HG02973 (cell line): ENCODE data around the gene ARL6IP5.

Experiments
- ATAC-seq: cut with Tn5 transposase; IDR thresholded peaks from one replicate; pipeline ENCODE4 v1.9.1; 2021; ENCODE audit warnings: moderate library complexity; ENCODE audit not compliant: unreplicated experiment

ARL6IP5 gene

DNA sequence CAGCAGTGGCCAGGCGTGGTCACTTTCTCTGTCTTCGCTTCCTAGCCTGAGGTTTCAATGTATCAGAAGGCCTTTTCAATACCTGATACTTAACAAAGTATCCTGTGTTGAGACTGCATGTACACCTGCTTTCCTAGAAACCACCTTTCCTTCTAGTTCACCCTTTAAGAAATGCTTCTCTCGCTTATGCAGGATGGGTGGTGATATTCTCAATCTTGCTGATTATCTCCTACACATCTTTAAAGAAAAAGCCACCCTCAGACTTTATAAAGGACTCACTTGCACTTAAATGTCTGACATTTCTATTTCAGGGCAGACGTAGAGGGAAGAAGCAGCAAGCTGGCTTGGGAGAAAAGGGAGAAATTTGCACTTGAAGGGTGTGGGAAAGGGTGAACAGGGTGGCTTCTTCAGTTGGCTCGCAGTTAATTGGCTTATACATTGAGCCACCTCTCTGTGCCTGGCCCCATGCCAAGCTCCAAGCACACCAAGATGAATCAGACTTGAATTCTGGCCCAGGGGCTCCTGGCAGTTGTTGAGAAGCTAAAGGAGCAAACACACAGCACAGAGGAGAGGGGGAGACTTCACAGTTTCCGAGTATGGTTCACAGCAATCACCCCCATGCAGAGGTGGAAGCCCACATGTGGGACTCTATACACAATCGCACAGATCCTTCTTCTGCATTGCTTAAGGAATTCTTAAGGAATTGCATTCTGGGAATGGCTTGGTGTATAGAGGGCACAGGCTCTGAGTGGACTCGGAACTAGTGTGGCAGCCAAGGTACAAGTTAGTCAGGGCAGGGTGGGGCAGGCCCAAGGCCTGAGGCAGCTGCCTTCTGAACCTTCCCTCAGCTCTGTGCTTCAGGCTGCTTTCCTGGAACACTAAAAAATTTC lies 1.3 kb downstream of the ARL6IP5 start:
- ATAC-seq, result no peak

DNA sequence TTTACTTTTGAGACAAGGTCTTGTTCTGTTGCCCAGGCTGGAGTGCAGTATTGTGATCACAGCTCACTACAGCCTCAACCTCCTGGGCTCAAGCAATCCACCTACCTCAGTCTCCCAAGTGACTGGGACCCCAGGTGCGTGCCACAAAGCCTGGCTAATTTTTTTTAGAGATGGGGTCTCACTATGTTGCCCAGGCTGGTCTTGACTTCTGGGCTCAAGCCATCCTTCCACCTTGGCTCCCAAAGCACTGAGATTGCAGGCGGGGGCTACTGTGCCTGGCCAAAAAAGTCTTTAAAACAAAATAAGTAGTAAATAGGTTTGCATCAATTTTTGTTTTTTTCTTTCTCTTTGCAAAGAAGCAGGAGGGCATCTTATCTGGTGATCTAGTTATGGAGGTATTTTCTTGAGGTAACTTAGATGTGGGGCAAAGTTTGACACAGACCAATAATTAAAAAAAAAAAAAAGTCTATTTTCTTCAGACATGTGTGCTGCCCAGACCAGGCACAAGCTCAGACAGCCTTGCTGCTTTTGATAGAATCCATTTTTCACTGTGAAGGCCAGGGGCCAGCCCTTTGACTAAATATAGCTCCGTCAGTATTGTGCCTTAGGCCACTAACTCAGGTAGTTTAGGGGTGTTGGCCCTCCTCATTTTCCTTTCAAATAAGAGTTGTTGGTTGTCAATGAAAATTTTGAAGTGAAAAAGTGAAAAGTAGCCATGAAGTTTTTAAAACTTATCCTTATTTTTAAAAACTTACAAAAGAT lies 2.5 kb downstream of the ARL6IP5 start:
- no peak for ATAC-seq

DNA sequence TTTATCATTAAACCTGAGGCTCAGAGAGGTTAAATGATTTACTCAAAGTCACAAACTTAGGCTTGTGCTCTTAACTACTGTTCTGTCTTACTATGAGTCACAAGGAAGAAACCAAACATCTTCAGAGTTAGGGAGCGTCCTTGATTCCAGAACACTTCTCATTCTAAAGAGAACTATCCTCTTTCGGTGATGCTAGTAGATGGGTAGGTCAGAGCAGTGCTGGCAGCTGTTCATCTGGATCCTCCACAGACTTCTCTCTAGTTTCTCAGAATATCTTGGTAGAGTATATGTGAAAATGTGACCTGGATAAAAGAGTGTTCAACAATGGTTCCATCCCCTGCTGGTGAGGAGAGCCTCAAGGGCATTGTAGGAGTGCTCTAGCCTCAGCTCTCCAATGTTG lies 3.3 kb downstream of the ARL6IP5 start:
- ATAC-seq, result peak; percentile 29

DNA sequence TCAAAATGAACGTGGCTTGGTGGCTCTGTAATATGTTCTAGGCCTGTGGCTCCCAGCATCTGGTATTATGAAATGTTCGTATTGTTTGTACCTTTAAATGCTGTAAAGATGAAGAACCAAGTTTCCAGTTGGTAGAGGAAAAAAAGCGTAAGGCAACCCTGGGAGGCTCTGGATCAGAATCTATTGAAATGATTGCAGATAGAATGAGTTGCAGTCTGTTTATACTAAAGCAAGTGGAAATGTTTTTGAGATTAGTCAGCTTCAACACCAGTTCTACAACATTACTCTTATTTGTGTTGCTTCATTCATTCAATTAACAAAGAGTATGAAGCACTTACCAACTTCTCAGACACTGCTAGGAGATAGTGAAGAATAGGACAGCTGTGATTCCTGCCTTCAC lies 5.3 kb downstream of the ARL6IP5 start:
- ATAC-seq, result no peak

DNA sequence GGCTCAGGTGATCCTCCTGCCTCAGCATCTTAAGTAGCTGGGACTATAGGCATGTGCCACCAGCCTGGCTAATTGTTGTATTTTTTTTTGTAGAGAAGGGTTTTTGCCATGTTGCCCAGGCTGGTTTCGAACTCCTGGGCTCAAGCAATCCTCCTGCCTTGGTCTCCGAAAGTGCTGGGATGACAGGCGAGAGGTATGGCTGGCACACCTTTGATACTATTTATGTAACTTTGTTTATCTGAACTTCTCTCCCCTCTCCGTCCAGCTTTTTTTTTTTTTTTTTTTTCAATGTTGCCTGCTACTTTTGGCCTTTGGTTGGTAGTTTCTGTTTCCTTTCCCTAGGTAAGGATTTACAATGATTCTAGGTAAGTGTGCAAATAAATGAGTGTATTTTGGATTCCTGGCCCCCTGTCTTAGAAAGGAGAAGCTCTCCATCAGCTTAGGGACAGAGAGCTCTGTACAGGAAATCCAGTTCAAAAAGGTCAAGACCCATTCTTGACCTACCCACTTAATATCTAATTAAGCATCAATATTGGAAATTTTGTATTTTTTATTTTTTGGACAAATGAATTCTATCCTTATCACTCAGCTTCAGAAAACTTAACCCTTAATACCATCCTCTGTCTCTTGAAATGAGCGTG lies 6.8 kb downstream of the ARL6IP5 start:
- ATAC-seq, result no peak

DNA sequence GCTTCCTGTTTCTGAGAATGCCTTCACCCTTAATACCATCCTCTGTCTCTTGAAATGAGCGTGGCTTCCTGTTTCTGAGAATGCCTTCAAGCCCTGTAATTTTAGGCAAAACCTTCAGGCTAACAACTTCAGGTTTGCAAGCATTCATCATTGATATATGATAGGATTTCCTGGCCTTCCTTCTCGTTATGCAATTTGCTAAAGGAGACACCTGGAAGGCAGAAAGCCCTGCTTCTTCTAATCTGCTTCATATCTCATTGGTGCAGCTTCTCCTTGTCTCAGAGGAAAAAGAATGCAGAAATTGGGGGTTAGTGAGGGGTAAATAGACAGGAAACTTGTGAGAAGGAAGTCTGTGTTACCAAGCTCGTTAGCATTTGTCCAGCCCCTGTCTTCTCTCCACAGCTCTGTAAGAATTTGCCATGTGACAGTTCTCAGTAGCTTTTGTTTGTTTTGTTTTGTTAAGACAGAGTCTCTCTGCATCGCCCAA lies 7.3 kb downstream of the ARL6IP5 start:
- ATAC-seq, result peak; percentile 76

DNA sequence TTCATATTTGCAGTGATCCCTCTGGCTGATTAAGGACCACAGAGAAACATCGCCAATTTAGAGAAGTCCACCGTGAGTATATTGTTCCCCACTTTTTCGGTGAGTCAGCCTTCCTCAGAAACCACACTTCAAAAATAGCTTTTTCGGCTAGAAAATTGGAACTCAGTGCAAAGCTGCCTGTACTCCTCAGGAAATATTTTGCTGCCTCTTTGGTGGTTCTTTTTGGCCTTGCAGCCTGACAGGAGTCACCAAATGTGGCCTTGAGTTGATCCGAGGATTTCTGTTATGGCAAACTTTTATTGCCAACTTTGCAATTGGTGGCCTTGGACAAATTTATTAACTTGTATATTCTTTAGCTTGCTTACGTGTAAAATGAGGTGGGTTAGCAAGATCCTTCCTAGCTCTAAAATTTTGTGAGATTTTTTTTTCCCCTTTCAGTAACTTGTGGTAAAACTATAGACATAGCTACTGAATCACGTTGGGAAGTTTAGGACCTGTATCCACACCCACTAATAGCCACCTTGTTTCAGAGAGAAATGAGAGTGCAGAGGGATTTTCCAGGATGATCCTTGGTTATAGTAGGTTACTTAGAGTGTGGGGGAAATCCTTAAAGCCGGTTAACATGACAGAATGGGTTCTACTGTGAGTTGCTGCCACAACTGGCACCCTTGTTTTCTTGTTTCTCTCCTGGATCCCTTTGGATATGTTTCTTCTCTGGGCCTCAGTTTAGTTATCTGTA lies 9.9 kb downstream of the ARL6IP5 start:
- ATAC-seq, result no peak

DNA sequence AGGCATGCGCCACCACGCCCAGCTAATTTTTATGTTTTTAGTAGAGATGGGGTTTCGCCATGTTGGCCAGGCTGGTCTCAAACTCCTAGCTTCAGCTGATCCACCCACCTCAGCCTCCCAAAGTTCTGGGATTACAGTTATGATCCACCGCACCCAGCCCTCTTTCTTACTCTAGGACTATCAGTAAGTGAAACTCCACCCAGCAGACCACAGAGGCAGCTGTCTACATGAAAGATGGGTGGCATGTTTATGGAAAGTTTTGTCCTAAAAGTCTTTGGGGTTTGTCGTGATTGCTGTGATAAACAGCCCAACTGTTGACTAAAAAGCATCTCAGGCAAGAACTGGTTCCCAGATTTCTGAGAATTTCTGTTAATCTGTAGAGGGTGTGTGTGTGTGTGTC lies 10.9 kb downstream of the ARL6IP5 start:
- ATAC-seq, result no peak

DNA sequence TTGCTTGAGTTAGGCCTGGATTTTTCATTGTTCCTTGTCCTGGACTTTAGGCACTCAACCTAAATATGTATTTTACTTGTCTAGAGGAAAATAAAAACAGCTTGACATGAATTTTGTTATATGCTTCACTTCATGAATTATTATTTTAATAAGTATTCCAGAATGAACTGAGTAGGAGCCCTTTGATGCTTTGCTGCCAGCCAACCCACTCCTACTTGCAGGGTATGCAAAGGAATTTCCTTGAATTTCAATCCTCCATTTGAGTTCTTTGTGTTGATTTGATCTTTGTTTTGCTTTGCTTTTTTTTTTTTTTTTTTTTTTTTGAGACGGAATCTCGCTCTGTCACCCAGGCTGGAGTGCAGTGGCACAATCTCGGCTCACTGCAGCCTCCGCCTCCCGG lies 11.6 kb downstream of the ARL6IP5 start:
- no peak for ATAC-seq

DNA sequence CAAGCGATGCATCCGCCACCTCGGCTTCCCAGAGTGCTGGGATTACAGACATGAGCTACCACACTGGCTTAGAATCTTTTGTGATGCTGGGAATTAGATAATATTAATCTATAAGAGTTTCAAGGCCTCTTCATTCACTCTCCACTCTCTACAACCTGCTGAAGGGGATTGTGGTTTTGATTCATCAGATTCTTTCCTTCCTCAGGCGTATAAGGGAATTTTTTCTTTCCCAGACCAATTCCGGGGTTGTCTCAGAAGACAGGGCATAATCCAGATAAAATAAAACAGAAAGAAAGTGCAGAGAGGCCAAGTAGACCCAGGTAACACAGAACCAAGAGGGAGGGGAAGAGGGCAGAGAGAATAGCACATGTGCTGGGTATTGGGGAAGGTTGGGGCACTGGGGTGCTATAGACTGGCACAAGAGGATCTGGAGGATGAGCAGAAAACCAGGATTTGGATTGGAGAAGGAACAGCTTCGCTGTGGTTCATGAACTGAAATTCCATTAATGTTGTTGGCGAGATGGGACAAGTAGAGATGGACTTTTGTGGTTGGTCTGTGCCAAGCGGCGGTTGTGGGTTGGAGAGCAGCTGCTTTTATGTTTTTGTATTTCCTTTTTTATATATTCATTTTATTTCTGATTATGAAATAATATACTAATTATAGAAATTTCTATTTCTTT lies 12.8 kb downstream of the ARL6IP5 start:
- ATAC-seq, result no peak

DNA sequence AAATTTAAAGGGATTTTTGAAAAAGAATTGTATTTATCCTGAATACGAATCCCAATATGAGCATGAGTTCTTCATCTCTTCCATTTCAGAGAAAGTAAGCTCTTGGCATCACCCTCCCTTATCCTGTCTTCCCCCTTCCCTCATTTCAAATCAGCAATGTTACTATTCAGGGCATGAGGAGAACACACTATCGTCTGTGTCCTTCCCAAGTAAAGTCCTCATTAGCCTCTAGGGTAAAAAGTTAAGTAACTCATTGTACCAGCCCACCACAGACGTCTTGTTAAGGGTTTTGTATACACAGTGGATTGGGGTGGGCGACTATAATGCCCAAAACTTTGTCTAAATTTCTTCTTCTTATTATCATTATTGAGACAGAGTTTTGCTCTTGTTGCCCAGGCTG lies 14.8 kb downstream of the ARL6IP5 start:
- no peak for ATAC-seq

DNA sequence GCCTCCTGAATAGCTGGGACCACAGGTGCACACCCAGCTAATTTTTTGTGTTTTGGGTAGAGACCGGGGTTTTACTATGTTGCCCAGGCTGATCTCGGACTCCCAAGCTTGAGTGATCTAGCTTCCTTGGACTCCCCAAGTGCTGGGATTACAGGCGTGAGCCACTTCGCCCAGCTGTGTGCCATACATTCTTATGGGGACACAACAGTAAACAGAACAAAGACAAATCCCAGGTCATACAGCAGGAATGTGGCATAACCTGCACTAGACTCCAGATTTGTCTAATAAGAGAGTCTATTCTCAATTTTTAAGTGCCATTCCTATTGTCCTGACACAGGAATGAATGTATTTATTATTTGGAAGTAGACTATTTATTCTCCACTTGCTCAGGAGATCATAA lies 17.6 kb downstream of the ARL6IP5 start:
- no peak for ATAC-seq

DNA sequence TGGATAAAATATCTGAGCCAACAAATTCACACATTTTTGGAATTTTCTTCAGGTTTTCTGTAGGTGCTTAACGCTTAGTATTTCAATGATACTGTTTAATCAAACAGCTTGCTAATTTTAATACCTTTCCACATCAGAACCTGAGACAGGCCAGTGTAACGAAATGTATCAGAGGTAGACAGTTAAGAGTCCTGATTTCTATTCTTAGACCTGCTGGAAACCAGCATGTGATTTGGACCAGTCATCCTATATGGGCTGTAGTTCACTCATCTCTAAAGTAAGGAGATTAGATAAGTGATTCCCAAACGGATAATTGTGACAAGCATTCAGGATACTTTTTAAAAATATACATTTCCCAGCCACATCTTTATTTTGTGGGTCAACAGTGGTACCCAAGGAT lies 18.4 kb downstream of the ARL6IP5 start:
- no peak for ATAC-seq

DNA sequence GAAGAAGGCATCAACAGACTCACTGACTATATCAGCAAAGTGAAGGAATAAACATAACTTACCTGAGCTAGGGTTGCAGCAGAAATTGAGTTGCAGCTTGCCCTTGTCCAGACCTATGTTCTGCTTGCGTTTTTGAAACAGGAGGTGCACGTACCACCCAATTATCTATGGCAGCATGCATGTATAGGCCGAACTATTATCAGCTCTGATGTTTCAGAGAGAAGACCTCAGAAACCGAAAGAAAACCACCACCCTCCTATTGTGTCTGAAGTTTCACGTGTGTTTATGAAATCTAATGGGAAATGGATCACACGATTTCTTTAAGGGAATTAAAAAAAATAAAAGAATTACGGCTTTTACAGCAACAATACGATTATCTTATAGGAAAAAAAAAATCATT lies 19.8 kb downstream of the ARL6IP5 start:
- ATAC-seq, result no peak

DNA sequence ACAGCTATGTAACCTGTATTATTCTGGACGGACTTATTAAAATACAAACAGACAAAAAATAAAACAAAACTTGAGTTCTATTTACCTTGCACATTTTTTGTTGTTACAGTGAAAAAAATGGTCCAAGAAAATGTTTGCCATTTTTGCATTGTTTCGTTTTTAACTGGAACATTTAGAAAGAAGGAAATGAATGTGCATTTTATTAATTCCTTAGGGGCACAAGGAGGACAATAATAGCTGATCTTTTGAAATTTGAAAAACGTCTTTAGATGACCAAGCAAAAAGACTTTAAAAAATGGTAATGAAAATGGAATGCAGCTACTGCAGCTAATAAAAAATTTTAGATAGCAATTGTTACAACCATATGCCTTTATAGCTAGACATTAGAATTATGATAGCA lies 20.6 kb downstream of the ARL6IP5 start:
- no peak for ATAC-seq

DNA sequence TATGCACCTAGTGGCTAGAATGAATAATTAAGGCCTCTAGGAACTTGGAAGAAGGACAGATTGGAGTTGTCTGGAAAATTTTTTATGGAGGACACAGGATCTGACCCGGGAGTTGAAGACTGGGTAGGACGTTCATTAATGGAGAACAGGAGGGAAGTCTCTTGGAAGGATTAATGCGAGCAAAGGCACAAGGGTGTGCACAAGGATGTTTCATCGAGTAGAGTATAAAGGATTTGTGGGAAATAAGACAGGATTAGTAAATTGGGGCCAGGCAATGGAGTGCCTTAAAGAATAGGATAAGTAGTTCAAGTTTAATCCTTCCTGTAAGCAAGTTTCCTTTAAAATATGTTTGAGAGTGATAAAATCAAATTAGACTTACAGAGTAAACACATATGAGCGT lies 23.1 kb downstream of the ARL6IP5 start:
- ATAC-seq, result no peak

DNA sequence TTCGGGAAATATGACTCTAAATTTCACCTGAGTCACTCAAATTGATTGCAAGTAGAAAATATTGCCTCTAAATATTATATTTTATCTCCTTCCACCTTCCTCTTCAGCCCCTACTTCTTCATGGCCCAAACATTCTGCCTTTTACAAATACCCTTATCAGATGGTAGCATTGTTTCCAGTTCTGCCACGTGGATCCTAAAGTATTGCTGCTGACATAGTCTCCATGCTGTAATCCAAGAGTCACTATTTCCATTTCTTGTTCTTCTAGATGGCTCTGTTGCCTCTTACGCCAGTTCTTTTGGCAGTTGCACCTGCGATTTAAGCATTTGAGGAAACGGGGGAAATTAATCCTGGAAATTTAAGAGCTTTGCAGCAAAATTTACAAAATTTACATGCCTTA lies 24.1 kb downstream of the ARL6IP5 start:
- no peak for ATAC-seq

DNA sequence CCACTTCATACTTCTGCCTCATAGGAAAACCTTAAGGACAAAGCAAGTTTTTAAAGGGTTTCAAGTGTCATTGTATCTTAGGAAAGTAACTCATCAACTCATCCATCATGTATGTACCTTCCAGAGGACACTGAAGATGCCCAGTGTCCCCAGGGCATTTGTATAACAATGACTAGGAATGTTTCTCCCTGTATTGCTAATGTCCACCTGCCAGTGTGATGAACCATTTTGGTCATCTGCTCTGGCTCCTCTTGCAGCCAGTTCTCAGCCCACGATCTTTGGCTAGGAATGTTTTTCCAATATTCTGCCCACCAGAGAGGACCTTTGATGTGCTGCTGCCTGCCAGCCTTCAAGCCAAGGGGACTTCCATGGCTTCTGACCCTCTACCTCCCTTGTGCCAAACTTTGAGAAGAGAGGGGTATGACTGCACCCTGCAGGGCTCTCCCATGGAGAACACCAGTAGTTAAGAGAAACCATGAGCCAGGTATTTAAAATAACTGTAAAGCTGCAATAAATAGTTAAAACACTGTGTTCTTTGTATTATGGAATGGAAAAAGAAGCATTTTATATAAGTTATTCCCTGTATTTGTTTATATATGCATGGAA lies 26.3 kb downstream of the ARL6IP5 start:
- ATAC-seq, result no peak

DNA sequence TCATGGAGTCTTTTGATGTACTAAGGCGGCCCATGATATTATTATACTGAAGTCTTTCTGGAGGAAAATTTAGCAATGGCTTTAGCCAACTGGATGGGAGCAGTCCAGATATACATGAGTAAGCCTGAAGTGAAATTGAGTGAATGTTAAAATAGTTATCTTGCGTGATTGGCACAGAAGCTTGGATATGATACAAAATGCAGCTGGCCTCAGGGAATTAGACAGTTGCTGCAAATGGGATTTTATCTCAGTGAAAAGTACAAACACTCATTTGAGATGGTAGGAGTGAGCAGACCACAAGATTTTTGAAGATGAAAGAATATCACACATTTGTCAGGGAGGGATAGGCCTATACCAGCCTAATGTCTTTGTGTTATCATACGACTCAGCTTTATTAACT lies 28.8 kb downstream of the ARL6IP5 start:
- ATAC-seq, result no peak

DNA sequence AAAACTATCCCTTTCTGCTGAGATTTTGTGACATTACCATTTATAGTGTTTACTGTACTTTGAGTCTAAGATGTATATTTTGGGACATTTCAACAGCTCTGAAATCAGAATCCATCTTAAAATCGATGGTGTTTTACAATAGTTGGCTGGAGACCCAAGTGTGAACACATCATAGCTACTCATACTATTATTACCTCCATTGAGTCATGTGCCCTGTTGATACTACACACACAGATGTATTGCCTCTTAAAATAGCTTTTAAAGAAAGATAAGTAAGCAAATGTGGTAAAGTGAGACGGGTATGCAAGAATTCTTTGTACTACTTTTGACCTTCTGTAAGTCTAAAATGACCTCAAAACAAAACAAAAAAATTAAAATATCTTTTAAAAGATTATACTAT lies 31.0 kb downstream of the ARL6IP5 start:
- no peak for ATAC-seq
